MM.1S (cell line): ENCODE measurements around the gene TNP1.

ENCODE experiments used
- DNase-seq: peaks from one replicate; pipeline ENCODE4 v3.0.0-alpha.2; 2015
- H2AFZ ChIP-seq: fragments of 300-600 bp; sonication (generic); 2 replicates; pipeline ENCODE4 v1.6.0; 2016; ENCODE audit warnings: antibody characterized with exemption, low read length
- H3F3A ChIP-seq: fragments of 300-600 bp; sonication (generic); 2 replicates; pipeline ENCODE4 v1.6.1; 2016; ENCODE audit warnings: mild to moderate bottlenecking, antibody characterized with exemption, low read length, moderate library complexity, mixed read lengths; ENCODE audit not compliant: insufficient read depth
- H3K27ac ChIP-seq: fragments of 300-600 bp; sonication (generic); 2 replicates; pipeline ENCODE4 v1.5.1; 2016; ENCODE audit warnings: mild to moderate bottlenecking, low read length
- H3K27me3 ChIP-seq: fragments of 300-600 bp; sonication (generic); replicated peaks from 2 replicates; pipeline ENCODE4 v1.6.0; 2016; ENCODE audit warnings: low read length; ENCODE audit not compliant: insufficient read depth
- H3K36me3 ChIP-seq: fragments of 300-600 bp; sonication (generic); replicated peaks from 2 replicates; pipeline ENCODE4 v1.6.1; 2016; ENCODE audit warnings: mild to moderate bottlenecking, low read length, mixed read lengths; ENCODE audit not compliant: insufficient read depth
- H3K4me1 ChIP-seq: fragments of 300-600 bp; sonication (generic); 2 replicates; pipeline ENCODE4 v1.6.1; 2016; ENCODE audit warnings: low read length, mixed read lengths
- H3K4me2 ChIP-seq: fragments of 300-600 bp; sonication (generic); 2 replicates; pipeline ENCODE4 v1.6.0; 2016; ENCODE audit warnings: low read depth, low read length
- H3K4me3 ChIP-seq: fragments of 300-600 bp; sonication (generic); 2 replicates; pipeline ENCODE4 v1.5.1; 2016; ENCODE audit warnings: low read length, mixed read lengths
- H3K79me2 ChIP-seq: fragments of 300-600 bp; sonication (generic); 2 replicates; pipeline ENCODE4 v1.6.1; 2016; ENCODE audit warnings: mixed run types, low read length, mixed read lengths
- H3K9ac ChIP-seq: fragments of 300-600 bp; sonication (generic); 2 replicates; pipeline ENCODE4 v1.6.1; 2016; ENCODE audit warnings: low read length, mixed read lengths
- H3K9me2 ChIP-seq: fragments of 300-600 bp; sonication (generic); replicated peaks from 2 replicates; pipeline ENCODE4 v1.6.1; 2016; ENCODE audit warnings: mild to moderate bottlenecking, low read length, mixed read lengths; ENCODE audit not compliant: insufficient read depth
- H3K9me3 ChIP-seq: fragments of 300-600 bp; sonication (generic); replicated peaks from 2 replicates; pipeline ENCODE4 v1.6.1; 2016; ENCODE audit warnings: mild to moderate bottlenecking, low read length, mixed read lengths; ENCODE audit not compliant: insufficient read depth
- H4K20me1 ChIP-seq: fragments of 300-600 bp; sonication (generic); 2 replicates; pipeline ENCODE4 v1.6.1; 2016; ENCODE audit warnings: mild to moderate bottlenecking, low read length, moderate library complexity, mixed read lengths; ENCODE audit not compliant: insufficient read depth
- EZH2 ChIP-seq: fragments of 300-600 bp; sonication (generic); optimal IDR thresholded peaks from 2 replicates; pipeline ENCODE3; 2017; ENCODE audit warnings: low read depth, mild to moderate bottlenecking, antibody characterized with exemption, low read length, mixed read lengths
- EZH2phosphoT487 ChIP-seq: fragments of 300-600 bp; sonication (generic); IDR thresholded peaks from 2 replicates; pipeline ENCODE4 v1.6.1; 2018; ENCODE audit warnings: antibody characterized with exemption, low read length
- TF ChIP-seq, protein P1 (sequence below): fragments of 300-600 bp; sonication (generic); IDR thresholded peaks from 2 replicates; pipeline ENCODE4 v1.5.1; 2016; ENCODE audit warnings: antibody characterized with exemption, low read length, mixed read lengths

Gene TNP1

DNA sequence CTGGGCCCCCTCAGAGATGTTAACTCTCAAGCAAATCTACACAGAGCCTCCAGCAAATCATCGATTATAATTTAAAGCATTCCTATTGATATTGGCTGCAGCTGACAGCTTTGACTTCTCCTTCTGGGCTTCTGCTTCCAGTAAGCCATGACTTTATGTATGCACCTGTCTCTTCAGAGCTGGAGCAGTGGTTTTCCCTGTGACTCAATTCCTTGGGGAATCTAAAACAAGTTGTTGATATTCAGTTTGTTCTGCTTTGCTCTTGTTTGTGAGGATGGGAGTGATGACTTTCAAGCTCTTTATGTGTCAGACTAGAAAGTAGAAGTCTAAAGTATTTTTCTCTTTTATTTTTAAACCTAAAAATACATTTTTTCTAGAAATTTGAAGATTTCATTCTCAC is 45.1 kb upstream of the TNP1 start:
- H2AFZ ChIP-seq, result no peak overlapping the region
- H3K9ac ChIP-seq, result no peak overlapping the region
- H3K4me1 ChIP-seq, result no peaks in the 10 kb centered on the region
- H3K36me3 ChIP-seq, result no peaks in the 10 kb centered on the region
- no peak overlapping the region for H3K4me2 ChIP-seq
- no peaks in the 10 kb centered on the region for H3F3A ChIP-seq
- no peaks in the 10 kb centered on the region for H4K20me1 ChIP-seq
- H3K79me2 ChIP-seq, result no peaks in the 10 kb centered on the region
- no peaks in the 10 kb centered on the region for H3K27me3 ChIP-seq
- H3K4me3 ChIP-seq, result no peak overlapping the region
- no peaks in the 10 kb centered on the region for H3K9me2 ChIP-seq
- H3K9me3 ChIP-seq, result no peaks in the 10 kb centered on the region
- no peak overlapping the region for H3K27ac ChIP-seq
- DNase-seq, result no peak
- TF ChIP-seq EZH2 (no peak), EZH2phosphoT487 (no peak)
- TF ChIP-seq, protein P1, sequence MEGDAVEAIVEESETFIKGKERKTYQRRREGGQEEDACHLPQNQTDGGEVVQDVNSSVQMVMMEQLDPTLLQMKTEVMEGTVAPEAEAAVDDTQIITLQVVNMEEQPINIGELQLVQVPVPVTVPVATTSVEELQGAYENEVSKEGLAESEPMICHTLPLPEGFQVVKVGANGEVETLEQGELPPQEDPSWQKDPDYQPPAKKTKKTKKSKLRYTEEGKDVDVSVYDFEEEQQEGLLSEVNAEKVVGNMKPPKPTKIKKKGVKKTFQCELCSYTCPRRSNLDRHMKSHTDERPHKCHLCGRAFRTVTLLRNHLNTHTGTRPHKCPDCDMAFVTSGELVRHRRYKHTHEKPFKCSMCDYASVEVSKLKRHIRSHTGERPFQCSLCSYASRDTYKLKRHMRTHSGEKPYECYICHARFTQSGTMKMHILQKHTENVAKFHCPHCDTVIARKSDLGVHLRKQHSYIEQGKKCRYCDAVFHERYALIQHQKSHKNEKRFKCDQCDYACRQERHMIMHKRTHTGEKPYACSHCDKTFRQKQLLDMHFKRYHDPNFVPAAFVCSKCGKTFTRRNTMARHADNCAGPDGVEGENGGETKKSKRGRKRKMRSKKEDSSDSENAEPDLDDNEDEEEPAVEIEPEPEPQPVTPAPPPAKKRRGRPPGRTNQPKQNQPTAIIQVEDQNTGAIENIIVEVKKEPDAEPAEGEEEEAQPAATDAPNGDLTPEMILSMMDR, result no peak

DNA sequence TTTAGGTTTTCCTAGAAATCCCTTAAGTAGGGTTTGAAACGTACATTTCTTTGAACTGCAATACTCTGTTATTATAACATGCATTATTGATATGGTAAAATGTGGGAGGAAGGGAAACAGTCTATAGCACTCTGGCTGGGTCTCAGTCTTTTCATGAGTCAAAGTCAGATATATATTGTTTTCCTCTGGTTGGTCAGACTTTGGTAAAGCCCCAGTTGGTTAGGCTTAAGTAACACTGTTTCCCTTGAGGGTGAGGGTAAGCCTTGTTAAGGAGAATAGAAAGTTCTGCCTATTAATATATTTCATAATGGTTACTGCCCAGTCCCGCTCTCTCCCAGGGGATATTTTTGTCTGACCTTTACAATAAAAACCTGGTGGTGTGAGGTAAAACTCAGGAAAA is 44.7 kb upstream of the TNP1 start:
- Histone ChIP-seq H3K79me2 (no peaks in the 10 kb centered on the region), H3K27me3 (no peaks in the 10 kb centered on the region), H4K20me1 (no peaks in the 10 kb centered on the region), H3K4me3 (no peak overlapping the region), H3K36me3 (no peaks in the 10 kb centered on the region), H3F3A (no peaks in the 10 kb centered on the region), H3K9ac (no peak overlapping the region), H3K9me2 (no peaks in the 10 kb centered on the region), H3K27ac (no peak overlapping the region), H2AFZ (no peak overlapping the region), H3K9me3 (no peaks in the 10 kb centered on the region), H3K4me1 (no peaks in the 10 kb centered on the region), H3K4me2 (no peak overlapping the region)
- no peak for DNase-seq
- TF ChIP-seq, protein P1, result no peak
- TF ChIP-seq EZH2phosphoT487, result no peak
- no peak for TF ChIP-seq EZH2

DNA sequence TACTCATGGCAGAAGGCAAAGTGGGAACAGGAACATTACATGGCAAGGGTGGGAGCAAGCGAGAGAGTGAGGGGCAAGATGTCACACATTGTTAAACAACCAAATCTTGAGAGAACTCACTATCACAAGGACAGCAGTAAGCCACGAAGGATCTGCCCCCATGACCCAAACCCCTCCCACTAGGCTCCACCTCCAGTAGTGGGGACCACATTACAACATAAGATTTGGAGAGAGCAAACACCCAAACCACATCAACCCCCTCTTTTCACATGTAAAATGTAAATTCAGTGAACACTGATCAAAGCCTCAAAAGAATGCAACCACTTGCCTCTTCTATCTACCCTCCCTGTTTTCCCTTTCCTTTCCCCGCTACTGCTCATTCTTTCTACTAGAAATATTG is 43.6 kb upstream of the TNP1 start:
- Histone ChIP-seq H2AFZ (no peak overlapping the region), H3K9ac (no peak overlapping the region), H3K4me1 (no peaks in the 10 kb centered on the region), H3K4me2 (no peak overlapping the region), H3K9me2 (no peaks in the 10 kb centered on the region), H3K79me2 (no peaks in the 10 kb centered on the region), H3K27ac (no peak overlapping the region), H4K20me1 (no peaks in the 10 kb centered on the region), H3K27me3 (no peaks in the 10 kb centered on the region), H3K36me3 (no peaks in the 10 kb centered on the region), H3K9me3 (no peaks in the 10 kb centered on the region), H3F3A (no peaks in the 10 kb centered on the region), H3K4me3 (no peak overlapping the region)
- DNase-seq, result no peak
- TF ChIP-seq, protein P1, result no peak
- TF ChIP-seq EZH2 (no peak), EZH2phosphoT487 (no peak)
